Measurements from ENCODE around the gene TBL1Y.

TBL1Y gene

DNA sequence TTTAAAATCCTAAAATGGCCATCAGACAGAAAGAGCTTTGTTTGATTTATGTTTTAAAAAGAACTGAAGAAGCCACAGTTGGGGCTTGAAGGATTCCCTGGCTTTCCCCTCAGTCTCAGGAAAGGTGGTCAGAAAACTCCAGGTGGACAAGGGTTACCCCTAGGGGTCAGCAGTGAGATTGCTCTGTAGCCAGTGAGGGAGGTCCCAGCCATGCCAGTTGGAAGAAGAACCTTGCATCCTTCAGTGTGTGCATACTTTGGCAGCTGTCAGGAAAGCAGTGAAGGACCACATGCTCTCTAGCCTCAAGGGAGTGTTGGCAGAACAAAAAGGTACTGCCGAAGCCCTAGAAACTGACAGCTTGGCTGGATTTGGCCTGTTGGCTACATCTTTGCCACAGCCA, 182.3 kb downstream of the TBL1Y start:
- no peak for FAIRE-seq

DNA sequence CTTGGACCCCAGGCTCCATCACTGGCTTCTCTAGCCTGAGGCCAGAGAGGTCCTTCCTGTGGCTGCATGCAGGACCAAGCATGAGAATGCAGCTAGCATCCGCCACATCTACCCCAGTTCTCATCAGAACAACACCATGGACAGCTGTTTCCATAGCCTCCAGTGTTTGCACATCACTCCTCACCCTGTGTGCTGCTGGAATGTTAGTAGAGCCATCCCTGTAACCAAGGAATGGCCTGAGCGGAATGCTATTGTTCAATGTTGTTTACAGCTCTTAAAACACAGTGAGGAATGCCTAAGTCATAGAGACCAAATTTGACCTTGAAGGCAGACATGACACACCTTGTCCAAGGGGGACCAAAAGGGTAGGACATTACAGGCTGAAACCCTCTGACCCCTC, 183.9 kb downstream of the TBL1Y start:
- no peak for FAIRE-seq

DNA sequence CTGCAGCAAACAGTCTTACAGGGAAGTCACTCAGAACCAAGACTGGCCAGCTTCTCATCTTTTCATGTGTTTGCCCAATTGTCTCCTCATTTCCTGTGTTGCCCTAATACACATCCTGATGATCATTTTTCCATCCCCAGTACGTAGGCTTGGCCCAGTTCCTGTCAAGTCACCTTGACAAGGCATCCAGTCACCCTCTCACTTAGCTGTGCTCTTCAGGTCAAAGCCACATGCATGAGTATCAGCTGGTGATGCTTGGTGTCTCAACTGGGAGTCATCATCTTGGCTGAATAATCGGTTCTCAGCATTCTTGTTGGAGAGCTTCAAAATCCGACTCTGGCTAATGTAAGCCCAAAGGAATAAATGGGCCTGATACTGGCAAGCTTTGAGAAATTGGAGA, 186.5 kb downstream of the TBL1Y start:
- no peak for FAIRE-seq

DNA sequence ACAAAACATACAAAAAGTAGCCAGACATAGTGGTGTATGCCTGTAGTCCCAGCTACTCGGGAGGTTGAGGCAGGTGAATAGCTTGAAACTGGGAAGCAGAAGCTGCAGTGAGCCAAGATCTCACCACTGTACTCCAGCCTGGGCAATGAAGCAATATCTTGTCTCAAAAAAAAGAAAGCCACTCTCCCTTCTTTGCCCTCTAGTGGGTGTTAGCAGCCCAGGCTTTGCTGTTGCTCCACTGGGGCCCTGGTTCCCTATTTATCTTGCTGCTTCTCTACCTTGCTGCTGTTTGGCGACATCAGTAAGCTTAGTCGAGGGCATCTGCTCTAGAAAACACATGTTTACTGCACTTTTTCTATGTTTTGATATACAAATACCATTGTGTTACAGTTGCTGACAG, 189.2 kb downstream of the TBL1Y start:
- no peak for FAIRE-seq

DNA sequence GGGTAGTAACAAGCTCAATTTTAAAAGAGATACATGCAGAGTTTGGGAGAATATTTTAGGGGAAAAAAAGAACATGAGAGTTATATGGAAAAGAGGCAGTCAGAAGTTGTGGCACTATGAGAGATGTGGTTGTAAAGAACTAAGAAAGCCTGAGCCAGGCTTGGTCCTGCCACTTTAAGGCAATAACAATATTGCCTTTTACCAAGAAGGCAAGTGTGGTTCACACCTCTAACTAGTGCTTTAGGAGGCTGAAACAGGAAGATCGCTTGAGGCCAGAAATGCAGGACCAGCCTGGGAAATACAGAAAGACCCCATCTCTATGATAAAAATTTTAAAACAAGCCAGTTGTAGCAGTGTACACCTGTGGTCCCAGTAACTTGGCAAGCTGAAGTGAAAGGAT, 192.2 kb downstream of the TBL1Y start:
- FAIRE-seq: no peak

DNA sequence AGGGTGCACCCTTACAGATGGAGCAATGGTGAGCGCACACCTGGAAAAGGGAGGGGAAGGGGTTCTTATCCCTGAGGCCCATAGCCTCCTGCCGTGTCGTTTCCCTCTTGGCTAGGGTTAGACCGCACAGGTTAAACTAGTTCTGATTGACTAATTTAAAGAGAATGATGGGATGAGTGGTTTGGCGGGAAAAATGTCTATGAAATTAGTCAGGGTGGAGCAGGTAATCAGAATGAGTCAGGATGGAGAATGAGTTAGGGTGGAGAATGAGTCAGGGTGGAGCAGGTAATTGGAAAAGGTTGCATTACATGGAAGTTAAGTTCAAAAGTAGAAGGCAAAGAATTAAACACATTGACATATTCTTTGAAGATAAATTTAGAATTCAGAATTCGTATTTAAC, 196.7 kb downstream of the TBL1Y start:
- FAIRE-seq: no peak

DNA sequence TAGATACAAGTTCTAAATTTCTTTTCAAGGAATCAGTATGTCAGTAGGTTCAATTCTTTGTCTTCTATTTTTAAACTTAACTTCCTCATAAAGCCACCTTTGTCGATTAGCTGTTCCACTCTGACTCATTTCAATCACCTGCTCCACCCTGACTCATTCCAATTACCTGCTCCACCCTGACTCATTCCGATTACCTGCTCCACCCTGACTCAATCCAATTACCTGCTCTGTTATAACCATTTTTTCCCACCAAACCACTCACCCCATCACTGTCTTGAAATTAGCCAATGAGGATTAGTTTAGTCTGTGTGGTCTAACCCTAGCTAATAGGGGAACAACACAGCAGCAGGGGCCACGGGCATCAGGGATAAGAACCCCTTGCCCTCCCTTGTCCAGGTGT, 199.6 kb downstream of the TBL1Y start:
- no peak for FAIRE-seq

DNA sequence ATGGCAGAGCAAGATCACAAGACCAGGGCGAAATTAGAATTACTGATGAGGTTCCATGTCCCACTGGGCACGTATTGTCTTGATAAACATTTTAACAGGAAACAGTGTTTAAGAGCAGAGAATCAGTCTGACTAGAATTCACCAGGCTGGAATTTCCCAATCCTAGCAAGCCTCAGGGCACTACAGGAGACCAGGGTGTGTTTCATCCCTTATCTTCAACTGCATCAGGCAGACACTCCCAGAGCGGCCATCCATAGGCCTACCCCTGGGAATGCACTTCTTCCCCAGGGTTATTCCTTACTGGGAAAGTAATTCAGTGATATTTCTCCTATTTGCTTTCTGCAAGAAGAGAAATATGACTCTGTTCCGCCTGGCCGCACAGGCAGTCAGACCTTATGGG, 205.4 kb downstream of the TBL1Y start:
- no peak for FAIRE-seq

DNA sequence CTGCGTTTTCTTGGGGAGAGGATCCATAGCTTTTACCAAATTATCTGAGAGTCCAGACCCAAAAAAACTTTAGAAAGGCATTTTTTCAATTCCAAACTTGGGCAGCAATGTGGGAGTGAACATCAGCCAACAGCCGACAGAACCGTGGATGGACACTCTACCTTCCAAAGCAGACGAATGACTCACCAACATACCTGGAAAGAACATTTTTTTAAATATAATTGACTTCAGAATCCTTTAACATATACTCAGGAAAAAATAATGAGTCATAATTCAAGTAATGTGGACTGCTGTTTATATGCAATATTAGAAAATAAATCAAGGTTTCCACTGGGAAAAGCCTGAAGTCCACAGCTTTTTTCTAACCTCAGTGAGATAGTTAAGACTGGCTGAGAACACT, 211.7 kb downstream of the TBL1Y start:
- FAIRE-seq: no peak

DNA sequence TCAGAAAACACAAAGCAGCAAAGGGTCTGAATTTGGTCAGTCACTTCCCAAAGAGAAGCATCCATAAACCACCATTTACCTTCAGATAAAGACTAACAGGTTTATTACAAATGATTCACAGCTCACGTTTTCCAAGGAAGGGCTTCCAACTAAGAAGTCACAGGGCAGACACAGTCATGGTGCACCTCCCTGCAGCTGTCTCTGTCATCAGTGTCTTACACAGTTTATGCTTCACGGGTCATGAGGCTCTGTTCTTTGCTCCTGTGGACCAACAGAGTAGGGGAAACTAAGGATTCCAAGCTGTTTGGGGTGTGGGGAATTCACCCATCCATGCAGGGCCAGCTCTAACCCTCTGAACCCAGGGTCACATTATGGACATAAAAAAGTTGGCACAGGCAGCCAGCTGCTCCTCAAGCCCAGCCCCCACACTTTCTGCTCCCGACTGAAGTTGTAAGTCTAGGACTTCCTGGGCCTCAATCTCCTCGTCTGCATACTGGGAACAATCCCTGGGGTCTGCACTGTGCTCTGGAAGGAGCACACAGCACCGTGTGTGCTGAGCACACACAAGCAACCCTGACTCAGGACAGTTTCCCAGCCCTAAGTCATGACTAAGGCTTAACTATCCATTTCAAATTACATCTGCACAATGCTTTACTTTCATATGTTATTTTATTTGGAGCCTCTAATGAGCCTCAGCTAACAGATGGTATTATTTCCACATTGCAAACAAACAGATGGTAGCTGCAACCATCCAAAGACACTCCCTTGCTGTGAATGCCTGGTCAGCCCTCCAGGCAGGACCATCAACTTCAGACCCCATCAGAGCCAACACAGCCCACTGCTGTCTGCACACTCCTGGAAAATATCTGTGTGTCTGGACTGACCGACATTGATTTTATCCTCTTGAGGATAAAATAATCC, 214.9 kb downstream of the TBL1Y start:
- peak; percentile 70 for FAIRE-seq

DNA sequence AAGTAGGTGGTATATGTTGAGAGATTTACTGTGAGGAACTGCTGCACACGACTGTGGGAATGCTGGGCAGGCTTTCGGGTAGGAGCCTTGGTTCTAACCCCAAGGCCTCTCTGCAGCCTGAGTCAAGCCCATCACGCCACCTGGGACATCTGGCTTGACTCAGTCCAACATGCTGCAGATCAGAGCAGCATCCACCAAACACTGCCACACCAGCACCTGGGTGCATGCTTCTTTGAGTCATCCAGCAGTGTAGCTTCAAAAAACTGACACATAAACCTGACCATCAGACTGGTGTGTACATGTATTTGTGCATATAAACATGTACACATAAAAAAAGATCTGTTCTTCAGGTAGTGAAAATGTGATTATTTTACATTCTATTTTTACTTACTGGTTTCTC, 217.7 kb downstream of the TBL1Y start:
- no peak for FAIRE-seq

All from islet of Langerhans (tissue), 1 donor.